Neural cell (in vitro differentiated cells): Measurements from ENCODE around the gene SMS.

Experiments used
- CTCF ChIP-seq: fragments of 450-650 bp; IDR thresholded peaks from 2 replicates; pipeline ENCODE4 v1.5.1; 2014; ENCODE audit warnings: antibody characterized with exemption, mild to moderate bottlenecking, moderate library complexity; ENCODE audit not compliant: poor library complexity, severe bottlenecking
- EZH2 ChIP-seq: fragments of 200-600, 300-800 bp; shearing (Covaris generic), sonication (generic); IDR thresholded peaks from 2 replicates; pipeline ENCODE4 v1.6.1; 2014; ENCODE audit warnings: antibody characterized with exemption, low read length, borderline replicate concordance, mild to moderate bottlenecking; ENCODE audit not compliant: insufficient read depth, poor library complexity, severe bottlenecking
- MXI1 ChIP-seq: fragments of 450-650 bp; conservative IDR thresholded peaks from 2 replicates; pipeline ENCODE4 v1.6.1; 2014; ENCODE audit warnings: antibody characterized with exemption, mild to moderate bottlenecking; ENCODE audit not compliant: poor library complexity, severe bottlenecking
- REST ChIP-seq: IDR thresholded peaks from 2 replicates; pipeline ENCODE4 v1.6.1; 2012; ENCODE audit warnings: borderline replicate concordance

GRCh38 chrX:21974011-21974385, 33.5 kb downstream of the SMS start:
- TF ChIP-seq CTCF (no peak), EZH2 (no peak), MXI1 (no peak), REST (no peak)
